Right renal pelvis (tissue), 4 donors: ENCODE results near the gene EVX1. TPM values are rescaled to one million over a fixed set of nuclear protein-coding genes. Genes with fewer than 3 reads are reported as not detected.

ENCODE experiments used
- polyA plus RNA-seq, 4 donors: library from polyadenylated mRNA; unstranded; fragments of 120-200 nt; gene quantifications; one replicate each; pipeline ENCODE4 v1.2.1, GENCODE V29; 2013; ENCODE audit not compliant: insufficient read length in 4 of 4

The EVX1 gene
- polyA plus RNA-seq, 4 donors, result 0.12 to 0.23 TPM; not detected in 2

Other genes starting within 250 kb of the EVX1 start
- 1 to 10 TPM; 2.3 to 3.6 (median 2.5) TPM for gene HOXA1, start 146.8 kb upstream of the EVX1 start, polyA plus RNA-seq
- gene HOXA2, start 140.1 kb upstream of the EVX1 start, polyA plus RNA-seq, result 10 to 100 TPM in 1 of 4 donors, 1 to 10 TPM in 3; 8.2 to 10.1 (median 9.5) TPM
- gene HOXA4, start 112.0 kb upstream of the EVX1 start, polyA plus RNA-seq, result 10 to 100 TPM; 20.4 to 24.3 (median 23.3) TPM
- 10 to 100 TPM; 71.9 to 83.8 (median 78.1) TPM for gene HOXA5, start 99.1 kb upstream of the EVX1 start, polyA plus RNA-seq
- gene HOXA6, start 95.0 kb upstream of the EVX1 start, polyA plus RNA-seq, result 10 to 100 TPM; 24.3 to 43.2 (median 29.4) TPM
- gene HOXA3, start 90.2 kb upstream of the EVX1 start, polyA plus RNA-seq, result 10 to 100 TPM; 32.6 to 44.4 (median 39.4) TPM
- gene HOXA7, start 86.1 kb upstream of the EVX1 start, polyA plus RNA-seq, result 10 to 100 TPM; 28.8 to 32.1 (median 31.2) TPM
- 100 to 1,000 TPM in 3 of 4 donors, 10 to 100 TPM in 1; 92.9 to 122 (median 115) TPM for gene HOXA9, start 77.3 kb upstream of the EVX1 start, polyA plus RNA-seq
- 100 to 1,000 TPM; 144 to 166 (median 157) TPM for gene HOXA10, start 68.5 kb upstream of the EVX1 start, polyA plus RNA-seq
- gene HOXA11, start 57.6 kb upstream of the EVX1 start, polyA plus RNA-seq, result 10 to 100 TPM; 35.0 to 41.3 (median 39.7) TPM
- under 1 TPM in 2 of 4 donors, not detected in 2; 0.01 to 0.06 TPM for gene HOXA13, start 42.7 kb upstream of the EVX1 start, polyA plus RNA-seq